ENCODE measurements around the gene PAPPA.

- no peak for TF ChIP-seq POLR2A (IDR thresholded peaks at IDR 0.05; ENCODE audit: low read length)
- TF ChIP-seq GATA1 (IDR thresholded peaks at IDR 0.05; ENCODE audit: low read depth, low read length), result no peak
Observed at GRCh38 chr9:116276196-116276493, 122.6 kb downstream of the PAPPA start.
